Natural killer cell treated with Interleukin-12 subunit alpha and Interleukin-12 subunit beta and Interleukin-15 and Interleukin-18, amount 100 ng/mL, for 72 hours (primary cell): ENCODE measurements around the gene UBXN1. TPM values are rescaled to one million over a fixed set of nuclear protein-coding genes. Genes with fewer than 3 reads are reported as not detected.

Source experiments
- ATAC-seq, 2 donors: fragments of 150-1000 bp; cut with Tn5 transposase in 1 of 2; sonication (Bioruptor Pico), chemical (Tn5 transposase) in 1 of 2; 2 replicates each; pipeline ENCODE4 v1.10.0; 2021
- DNase-seq: peaks from one replicate; pipeline ENCODE4 v3.0.0; 2022; ENCODE audit warnings: low spot score
- H3K27ac Mint-ChIP-seq, 2 donors: 1 replicate in 1 of 2; 2 replicates in 1 of 2; pipeline ENCODE4 v1.8.0; 2022; ENCODE audit warnings: mixed read lengths in 2 of 2, mild to moderate bottlenecking in 1 of 2, moderate library complexity in 1 of 2
- H3K27me3 Mint-ChIP-seq, 2 donors: 1 replicate in 1 of 2; 2 replicates in 1 of 2; pipeline ENCODE4 v1.8.0; 2022; ENCODE audit warnings: mixed read lengths in 2 of 2
- H3K36me3 Mint-ChIP-seq: one replicate; pipeline ENCODE4 v1.8.0; 2022; ENCODE audit warnings: mixed read lengths
- H3K4me1 Mint-ChIP-seq, 2 donors: 1 replicate in 1 of 2; 2 replicates in 1 of 2; pipeline ENCODE4 v1.8.0; 2022; ENCODE audit warnings: low read depth in 2 of 2, mixed read lengths in 2 of 2, mild to moderate bottlenecking in 1 of 2
- H3K4me3 Mint-ChIP-seq: one replicate; pipeline ENCODE4 v1.8.0; 2022; ENCODE audit warnings: mixed read lengths
- H3K9me3 Mint-ChIP-seq: 2 replicates; pipeline ENCODE4 v1.8.0; 2022; ENCODE audit warnings: mixed read lengths
- total RNA-seq, 2 donors: library from RNA; stranded (reverse); gene quantifications; one replicate each; pipeline ENCODE4 v1.2.3, GENCODE V29; 2022

The UBXN1 gene
- total RNA-seq, result 100 to 1,000 TPM in 1 of 2 donors, 10 to 100 TPM in 1; 91.1 to 124 TPM

- Mint-ChIP-seq H3K4me3 (peak within 1 kb of the TSS; percentile 89), H3K27ac (peak within 1 kb of the TSS; percentile 85 to 94), H3K4me1 (peaks cover 28 to 30% of the 10 kb centered on the region in 2 donors), H3K27me3 (no peaks in the 10 kb centered on the region), H3K9me3 (no peaks in the 10 kb centered on the region), H3K36me3 (peaks cover 22% of the 10 kb centered on the region)
- ATAC-seq (peak; percentile 94), DNase-seq (peak; percentile 92)
Measured at GRCh38 chr11:62678770-62679696, at the start of gene UBXN1. UBXN1 (minus strand) TSS chr11:62679073; CDS start chr11:62678923, 150 bp downstream.

- Mint-ChIP-seq H3K4me3 (peak within 1 kb of the TSS; percentile 92), H3K9me3 (no peaks in the 10 kb centered on the region), H3K27me3 (no peaks in the 10 kb centered on the region), H3K4me1 (peaks cover 39 to 44% of the 10 kb centered on the region in 2 donors), H3K27ac (peak within 1 kb of the TSS; percentile 90 to 92), H3K36me3 (peaks cover 27% of the 10 kb centered on the region)
- ATAC-seq, result peak; percentile 55 to 66
- DNase-seq, result peak; percentile 85
Measured at GRCh38 chr11:62728171-62728988, 49.5 kb upstream of the UBXN1 start, which contains the start of gene TTC9C. TTC9C (plus strand) TSS chr11:62728486; CDS start chr11:62728849, 363 bp downstream.

- H3K4me1 Mint-ChIP-seq, result peaks cover 36 to 39% of the 10 kb centered on the region in 2 donors
- peaks cover 23% of the 10 kb centered on the region for H3K36me3 Mint-ChIP-seq
- H3K4me3 Mint-ChIP-seq, result peak overlapping the region; percentile 92
- peak; percentile 68 to 82 for ATAC-seq
- H3K27ac Mint-ChIP-seq, result peak overlapping the region; percentile 90 to 92
- DNase-seq, result peak; percentile 91
- H3K9me3 Mint-ChIP-seq, result no peaks in the 10 kb centered on the region
- no peaks in the 10 kb centered on the region for H3K27me3 Mint-ChIP-seq
Measured at GRCh38 chr11:62727872-62728170, 48.9 kb upstream of the UBXN1 start.

- no peaks in the 10 kb centered on the region for H3K9me3 Mint-ChIP-seq
- H3K4me3 Mint-ChIP-seq, result peak within 1 kb of the TSS; percentile 92
- peak; percentile 99 for DNase-seq
- ATAC-seq, result peak; percentile 89 to 92
- no peaks in the 10 kb centered on the region for H3K27me3 Mint-ChIP-seq
- H3K4me1 Mint-ChIP-seq, result peaks cover 41 to 44% of the 10 kb centered on the region in 2 donors
- peak within 1 kb of the TSS; percentile 90 to 92 for H3K27ac Mint-ChIP-seq
- peaks cover 28% of the 10 kb centered on the region for H3K36me3 Mint-ChIP-seq
Measured at GRCh38 chr11:62727165-62727871, 48.4 kb upstream of the UBXN1 start, which contains the start of gene HNRNPUL2. HNRNPUL2 (minus strand) TSS chr11:62727457; CDS start chr11:62727156, 301 bp downstream.

GRCh38 chr11:62726915-62727164 lies 48.0 kb upstream of the UBXN1 start:
- no peaks in the 10 kb centered on the region for H3K9me3 Mint-ChIP-seq
- H3K36me3 Mint-ChIP-seq, result peaks cover 33% of the 10 kb centered on the region
- peaks cover 41 to 49% of the 10 kb centered on the region in 2 donors for H3K4me1 Mint-ChIP-seq
- DNase-seq, result no peak
- peak overlapping the region; percentile 90 to 92 for H3K27ac Mint-ChIP-seq
- peak in 1 of 2 donors; percentile 23 for ATAC-seq
- H3K27me3 Mint-ChIP-seq, result no peaks in the 10 kb centered on the region
- peak overlapping the region; percentile 92 for H3K4me3 Mint-ChIP-seq

- peak; percentile 62 for DNase-seq
- Mint-ChIP-seq H3K27ac (peak overlapping the region; percentile 90 to 92), H3K36me3 (peaks cover 38% of the 10 kb centered on the region), H3K4me1 (peaks cover 43 to 51% of the 10 kb centered on the region in 2 donors), H3K9me3 (no peaks in the 10 kb centered on the region), H3K27me3 (no peaks in the 10 kb centered on the region), H3K4me3 (peak overlapping the region; percentile 92)
- no peak for ATAC-seq
Measured at GRCh38 chr11:62726156-62726914, 47.5 kb upstream of the UBXN1 start.

GRCh38 chr11:62725646-62726045 lies 46.8 kb upstream of the UBXN1 start:
- Mint-ChIP-seq H3K4me3 (peak overlapping the region; percentile 92), H3K36me3 (peaks cover 44% of the 10 kb centered on the region), H3K27me3 (no peaks in the 10 kb centered on the region), H3K27ac (peak overlapping the region; percentile 90 to 92), H3K4me1 (peaks cover 46 to 51% of the 10 kb centered on the region in 2 donors), H3K9me3 (no peaks in the 10 kb centered on the region)
- DNase-seq, result no peak
- ATAC-seq, result no peak

GRCh38 chr11:62724171-62724570 lies 45.3 kb upstream of the UBXN1 start:
- Mint-ChIP-seq H3K9me3 (no peaks in the 10 kb centered on the region), H3K27me3 (no peaks in the 10 kb centered on the region), H3K4me3 (peak overlapping the region; percentile 92), H3K36me3 (peaks cover 54% of the 10 kb centered on the region), H3K4me1 (peaks cover 50 to 55% of the 10 kb centered on the region in 2 donors), H3K27ac (peak overlapping the region; percentile 90 to 92)
- ATAC-seq (no peak), DNase-seq (no peak)

- Mint-ChIP-seq H3K27ac (peak overlapping the region in 1 of 2 donors; percentile 92), H3K36me3 (peaks cover 61% of the 10 kb centered on the region), H3K27me3 (no peaks in the 10 kb centered on the region), H3K4me1 (peaks cover 48% of the 10 kb centered on the region in 2 donors), H3K4me3 (no peak overlapping the region), H3K9me3 (no peaks in the 10 kb centered on the region)
- ATAC-seq, result no peak
- DNase-seq, result no peak
Measured at GRCh38 chr11:62721994-62722393, 43.1 kb upstream of the UBXN1 start.

- Mint-ChIP-seq H3K36me3 (peaks cover 63% of the 10 kb centered on the region), H3K9me3 (no peaks in the 10 kb centered on the region), H3K4me1 (peaks cover 32 to 45% of the 10 kb centered on the region in 2 donors), H3K27ac (peak overlapping the region; percentile 21 to 38), H3K4me3 (no peak overlapping the region), H3K27me3 (no peaks in the 10 kb centered on the region)
- no peak for DNase-seq
- ATAC-seq, result peak in 1 of 2 donors; percentile 13
Measured at GRCh38 chr11:62719302-62719978, 40.6 kb upstream of the UBXN1 start.

GRCh38 chr11:62716816-62717215 lies 37.9 kb upstream of the UBXN1 start:
- Mint-ChIP-seq H3K4me3 (no peak overlapping the region), H3K27me3 (no peaks in the 10 kb centered on the region), H3K4me1 (peaks cover 32 to 46% of the 10 kb centered on the region in 2 donors), H3K36me3 (peaks cover 57% of the 10 kb centered on the region), H3K9me3 (no peaks in the 10 kb centered on the region), H3K27ac (peak overlapping the region; percentile 6 to 44)
- no peak for ATAC-seq
- DNase-seq, result no peak

- no peak for ATAC-seq
- Mint-ChIP-seq H3K4me1 (peaks cover 30 to 43% of the 10 kb centered on the region in 2 donors), H3K27ac (peak overlapping the region; percentile 23 to 92), H3K4me3 (no peak overlapping the region), H3K36me3 (peaks cover 51% of the 10 kb centered on the region), H3K27me3 (no peaks in the 10 kb centered on the region), H3K9me3 (no peaks in the 10 kb centered on the region)
- no peak for DNase-seq
Measured at GRCh38 chr11:62716206-62716605, 37.3 kb upstream of the UBXN1 start.
